ENCODE measurements around the gene PCDHA9. TPM values are rescaled to one million over a fixed set of nuclear protein-coding genes. Genes with fewer than 3 reads are reported as not detected.
"Not testable (repeated sequence)": the region's sequence is repeated elsewhere in the genome, so short reads cannot be mapped to it uniquely, and the experiment has no call there.

PCDHA9 gene
- 0.01 and 0.06 TPM in 2 replicates for polyA plus RNA-seq (2011; rRNA removed)
- polyA minus RNA-seq (2011; rRNA and poly(A)+ RNA removed): 0.05 TPM in 1 of 2 replicates, not detected in the other

- DNase-seq (ENCODE audit: low read depth); H3K36me3 ChIP-seq (ENCODE audit: control insufficient read depth, insufficient read depth, low read length); POLR2A ChIA-PET; H3K27me3 ChIP-seq (ENCODE audit: control insufficient read depth, insufficient read depth, low read length); H3K4me3 ChIP-seq (ENCODE audit: low read depth, low read length): not testable (repeated sequence)
- CTCF ChIA-PET: interaction anchor here (0.6 to 1.2 kb wide), 2 partner anchors 34 to 193 kb away, joined by 3 read pairs; no protein-coding TSS in a partner anchor
Measured at GRCh38 chr5:140848139-140849102, at the start of gene PCDHA9. PCDHA9 (plus strand) TSS chr5:140848382; CDS start chr5:140848496, 114 bp downstream.

GRCh38 chr5:140800816-140801493 is 47.2 kb upstream of the PCDHA9 start, which contains the start of gene PCDHA3:
PCDHA3 (plus strand) TSS chr5:140801057.
- ChIA-PET POLR2A (no interaction called here), CTCF (interaction anchor here (0.7 to 1.9 kb wide), 3 partner anchors 11 to 51 kb away, joined by 3 to 4 read pairs (median 3); no protein-coding TSS in a partner anchor)
- peak within 1 kb of the TSS; percentile 19; the same call in 1 of the 2 replicates for H3K4me3 ChIP-seq (ENCODE audit: low read depth, low read length)
- no peak for DNase-seq (ENCODE audit: low read depth)
- H3K36me3 ChIP-seq (ENCODE audit: control insufficient read depth, insufficient read depth, low read length): no peaks in the 10 kb centered on the region
- no peaks in the 10 kb centered on the region for H3K27me3 ChIP-seq (ENCODE audit: control insufficient read depth, insufficient read depth, low read length)
- peak; percentile 31; the same call in 1 of the 2 replicates for TF ChIP-seq CTCF (IDR thresholded peaks at IDR 0.05; ENCODE audit: insufficient read depth, low read depth, low read length)

- peak; percentile 38 for TF ChIP-seq CTCF (IDR thresholded peaks at IDR 0.05; ENCODE audit: insufficient read depth, low read depth, low read length)
- no peaks in the 10 kb centered on the region for H3K36me3 ChIP-seq (ENCODE audit: control insufficient read depth, insufficient read depth, low read length)
- no peak for DNase-seq (ENCODE audit: low read depth)
- POLR2A ChIA-PET: no interaction called here
- CTCF ChIA-PET: interaction anchor here (0.7 to 1.9 kb wide), 3 partner anchors 10 to 50 kb away, joined by 3 to 4 read pairs (median 3); no protein-coding TSS in a partner anchor
- peak overlapping the region; percentile 19; the same call in 1 of the 2 replicates for H3K4me3 ChIP-seq (ENCODE audit: low read depth, low read length)
- H3K27me3 ChIP-seq (ENCODE audit: control insufficient read depth, insufficient read depth, low read length): no peaks in the 10 kb centered on the region
Measured at GRCh38 chr5:140801494-140801841, 46.7 kb upstream of the PCDHA9 start.

GRCh38 chr5:140802381-140802780 is 45.8 kb upstream of the PCDHA9 start:
- H3K36me3 ChIP-seq (ENCODE audit: control insufficient read depth, insufficient read depth, low read length); DNase-seq (ENCODE audit: low read depth); H3K4me3 ChIP-seq (ENCODE audit: low read depth, low read length); H3K27me3 ChIP-seq (ENCODE audit: control insufficient read depth, insufficient read depth, low read length); POLR2A ChIA-PET: not testable (repeated sequence)
- CTCF ChIA-PET: interaction anchor here (1.9 kb wide), 1 partner anchor 10 kb away, joined by 4 read pairs; no protein-coding TSS in a partner anchor

- Histone ChIP-seq H3K27me3 (ENCODE audit: control insufficient read depth, insufficient read depth, low read length) (no peaks in the 10 kb centered on the region), H3K36me3 (ENCODE audit: control insufficient read depth, insufficient read depth, low read length) (no peaks in the 10 kb centered on the region), H3K4me3 (ENCODE audit: low read depth, low read length) (no peak overlapping the region)
- CTCF ChIA-PET: interaction anchor here (1.9 kb wide), 1 partner anchor 9 kb away, joined by 4 read pairs; no protein-coding TSS in a partner anchor
- DNase-seq (ENCODE audit: low read depth): no peak
- POLR2A ChIA-PET: no interaction called here
- TF ChIP-seq CTCF (IDR thresholded peaks at IDR 0.05; ENCODE audit: insufficient read depth, low read depth, low read length): no peak
Measured at GRCh38 chr5:140802781-140803271, 45.4 kb upstream of the PCDHA9 start.
